Measurements from ENCODE around the gene RARRES2.

GRCh38 chr7:150361807-150362621 lies 20.6 kb upstream of the RARRES2 start:
- TF ChIP-seq POLR2AphosphoS5 (IDR thresholded peaks at IDR 0.05; ENCODE audit: low read depth) (no peak), CTCF (IDR thresholded peaks at IDR 0.05; ENCODE audit: insufficient read depth, low read length) (no peak), REST (IDR thresholded peaks at IDR 0.05; ENCODE audit: insufficient replicate concordance, low read depth) (no peak)

Data from HL-60 (cell line).